Common myeloid progenitor, CD34-positive (primary cell): ENCODE results near the gene COMMD2.

Experiments
- CTCF ChIA-PET: fragments of 350-600 bp; sonication (Branson Sonifier 250); formaldehyde crosslinking; loops from one replicate; lab custom pipeline; 2021; ENCODE audit warnings: antibody characterized with exemption; lab: Charles Lee
- POLR2A ChIA-PET: fragments of 350-600 bp; sonication (Branson Sonifier 250); formaldehyde crosslinking; loops from one replicate; lab custom pipeline; 2021; ENCODE audit warnings: antibody characterized with exemption; lab: Charles Lee
- DNase-seq, 3 donors: peaks; one replicate each; pipeline versions ENCODE4 v3.0.0 to v3.0.0-alpha.2; 2013
- H3K27ac ChIP-seq, 2 experiments: 1 replicate in 1 of 2; 2 replicates in 1 of 2; pipeline ENCODE4 v1.7.0; 2013; ENCODE audit warnings: inconsistent platforms in 2 of 2, low read length in 2 of 2, mild to moderate bottlenecking in 2 of 2, low read depth in 1 of 2, moderate library complexity in 1 of 2; ENCODE audit not compliant: severe bottlenecking in 2 of 2, insufficient read depth in 1 of 2, poor library complexity in 1 of 2
- H3K27me3 ChIP-seq, 5 experiments: replicated peaks in 2 of 5; 1 replicate in 3 of 5; 2 replicates in 2 of 5; pipeline versions ENCODE4 v1.6.1 to v1.7.0; 2013; ENCODE audit warnings: low read length in 4 of 5, mild to moderate bottlenecking in 2 of 5, moderate library complexity in 2 of 5, inconsistent platforms in 1 of 5; ENCODE audit not compliant: insufficient read depth in 5 of 5, control insufficient read depth in 4 of 5
- H3K36me3 ChIP-seq, 4 experiments: 1 replicate in 2 of 4; 2 replicates in 2 of 4; pipeline versions ENCODE4 v1.6.1 to v1.7.0; 2013; ENCODE audit warnings: low read length in 3 of 4, control low read depth in 1 of 4, mild to moderate bottlenecking in 1 of 4; ENCODE audit not compliant: control insufficient read depth in 4 of 4, insufficient read depth in 4 of 4
- H3K4me1 ChIP-seq, 4 experiments: 1 replicate in 3 of 4; 2 replicates in 1 of 4; pipeline versions ENCODE4 v1.6.1 to v1.7.1; 2013; ENCODE audit warnings: low read length in 3 of 4, mild to moderate bottlenecking in 3 of 4, control low read depth in 1 of 4, inconsistent platforms in 1 of 4, moderate library complexity in 1 of 4; ENCODE audit not compliant: control insufficient read depth in 4 of 4, insufficient read depth in 4 of 4; ENCODE audit errors: control extremely low read depth in 1 of 4
- H3K4me3 ChIP-seq, 7 experiments: 1 replicate in 4 of 7; 2 replicates in 3 of 7; pipeline versions ENCODE4 v1.5.1 to v1.7.0; 2013; ENCODE audit warnings: mild to moderate bottlenecking in 7 of 7, low read length in 6 of 7, moderate library complexity in 6 of 7, inconsistent platforms in 2 of 7, low read depth in 2 of 7, control low read depth in 1 of 7; ENCODE audit not compliant: insufficient read depth in 4 of 7, control insufficient read depth in 1 of 7; ENCODE audit errors: extremely low read depth in 1 of 7
- H3K9me3 ChIP-seq, 5 experiments: 1 replicate in 4 of 5; 2 replicates in 1 of 5; pipeline versions ENCODE4 v1.6.1 to v1.7.1; 2013; ENCODE audit warnings: low read length in 4 of 5, mild to moderate bottlenecking in 2 of 5, inconsistent platforms in 1 of 5, low read depth in 1 of 5, moderate library complexity in 1 of 5; ENCODE audit not compliant: control insufficient read depth in 4 of 5, insufficient read depth in 2 of 5; ENCODE audit errors: control extremely low read depth in 1 of 5
- WGBS: methylation state at CpG from one replicate; pipeline ENCODE4 v1.1.5; 2013; ENCODE audit not compliant: insufficient coverage; 5-methylcytosine and 5-hydroxymethylcytosine counted together

Gene COMMD2

GRCh38 chr3:149732234-149732633, 20.1 kb downstream of the COMMD2 start:
- no peak for DNase-seq
- Histone ChIP-seq H3K4me3 (no peak overlapping the region), H3K27ac (no peak overlapping the region), H3K4me1 (peaks cover 9 to 16% (median 13%) of the 10 kb centered on the region in 4 experiments), H3K9me3 (no peaks in the 10 kb centered on the region), H3K27me3 (no peaks in the 10 kb centered on the region), H3K36me3 (no peaks in the 10 kb centered on the region)
- ChIA-PET POLR2A (no interaction called here), CTCF (interaction anchor here (1.1 to 1.8 kb wide), 2 partner anchors 8 to 15 kb away, joined by 4 to 5 read pairs; no protein-coding TSS in a partner anchor)
- 100% methylated on average over 3 of the region's 3 CpGs for WGBS

DNA sequence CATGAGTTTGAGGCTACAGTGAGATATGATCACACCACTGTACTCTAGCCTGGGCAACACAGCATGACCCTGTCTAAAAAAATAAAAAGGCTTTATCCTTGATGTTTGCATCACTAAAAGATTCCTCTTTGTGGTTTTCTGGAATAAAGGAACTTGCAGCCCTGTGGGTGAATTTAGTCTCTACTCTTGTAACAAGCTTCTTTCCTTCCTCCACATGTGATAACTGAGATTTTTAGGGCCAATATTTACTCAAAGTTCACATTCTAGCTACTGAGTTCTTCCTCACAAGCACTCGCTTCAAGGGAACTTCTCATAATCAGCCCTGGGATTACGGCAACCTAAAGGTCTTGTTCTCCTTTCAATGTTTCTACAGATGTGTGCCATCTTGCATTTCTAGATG, 24.6 kb downstream of the COMMD2 start:
- ChIA-PET CTCF (interaction anchor here (2.8 kb wide), 1 partner anchor 11 kb away, joined by 10 read pairs; no protein-coding TSS in a partner anchor), POLR2A (no interaction called here)
- Histone ChIP-seq H3K9me3 (no peaks in the 10 kb centered on the region), H3K4me3 (no peak overlapping the region), H3K27ac (no peak overlapping the region), H3K4me1 (no peaks in the 10 kb centered on the region), H3K27me3 (no peaks in the 10 kb centered on the region), H3K36me3 (no peaks in the 10 kb centered on the region)
- 100% methylated on average over 1 of the region's 2 CpGs for WGBS
- no peak for DNase-seq

DNA sequence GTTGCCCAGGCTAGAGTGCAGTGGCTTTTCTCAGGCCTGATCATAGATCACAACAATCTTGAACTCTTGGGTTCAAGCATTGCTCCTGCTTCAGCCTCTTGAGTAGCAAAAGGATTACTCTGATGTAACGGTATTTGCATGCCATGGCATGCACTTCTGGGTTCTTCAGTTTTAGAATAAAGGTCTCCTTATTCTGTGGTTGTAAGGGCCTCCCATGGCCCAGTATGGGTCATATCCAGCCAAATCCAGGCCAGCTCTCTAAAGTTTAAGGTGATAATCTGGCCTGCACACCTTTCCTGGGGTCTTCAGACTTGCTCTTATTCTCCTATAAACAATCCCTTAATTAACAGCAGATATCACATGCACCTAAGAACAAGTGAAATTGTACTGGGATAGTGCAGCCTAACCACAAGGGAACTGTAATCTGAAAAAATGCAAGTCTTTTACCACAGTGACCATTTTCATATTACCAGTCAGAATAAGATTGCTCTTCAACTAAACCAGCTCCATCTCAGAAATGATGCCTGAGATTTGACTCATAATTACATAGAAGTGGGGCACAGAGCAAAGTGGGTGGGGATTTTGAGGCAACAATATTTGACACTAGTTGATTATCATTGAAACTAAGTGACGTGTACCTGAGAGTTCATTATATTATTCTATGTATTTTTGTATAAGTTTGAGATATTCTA, 25.4 kb downstream of the COMMD2 start:
- no peaks in the 10 kb centered on the region for H3K27me3 ChIP-seq
- no CpG with 5 or more reads among the region's 2 CpGs for WGBS
- H3K27ac ChIP-seq: no peak overlapping the region
- no peaks in the 10 kb centered on the region for H3K4me1 ChIP-seq
- H3K9me3 ChIP-seq: peaks cover 0 to 1% (median 0%) of the 10 kb centered on the region in 5 experiments
- ChIA-PET POLR2A (no interaction called here), CTCF (interaction anchor here (0.7 to 2.8 kb wide), 2 partner anchors 10 to 185 kb away, joined by 3 to 10 read pairs; no protein-coding TSS in a partner anchor)
- H3K4me3 ChIP-seq: no peak overlapping the region
- no peak for DNase-seq
- no peaks in the 10 kb centered on the region for H3K36me3 ChIP-seq

DNA sequence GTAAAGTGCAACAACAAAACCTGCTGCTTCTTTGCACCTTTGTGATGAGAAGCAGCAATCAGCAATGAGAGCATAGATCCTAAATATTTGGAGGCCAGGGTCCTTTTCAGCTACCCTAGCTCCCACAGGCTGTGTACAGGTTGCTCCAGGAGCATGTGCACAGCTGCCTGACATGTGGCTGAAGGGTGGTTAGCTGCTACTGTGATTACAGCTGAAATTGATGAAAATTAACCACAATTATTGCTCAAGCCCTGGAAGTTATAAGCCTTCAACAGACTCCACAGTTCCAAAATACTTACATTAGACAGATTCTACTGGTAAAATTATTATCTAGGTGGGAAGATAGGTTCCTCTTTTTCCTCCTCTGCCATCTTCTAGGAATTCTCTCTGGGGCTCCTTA, 28.5 kb downstream of the COMMD2 start:
- DNase-seq: no peak
- Histone ChIP-seq H3K27me3 (no peaks in the 10 kb centered on the region), H3K9me3 (peaks cover 0 to 11% (median 1%) of the 10 kb centered on the region in 5 experiments), H3K4me3 (no peak overlapping the region), H3K4me1 (no peaks in the 10 kb centered on the region), H3K27ac (no peak overlapping the region), H3K36me3 (no peaks in the 10 kb centered on the region)
- CTCF ChIA-PET: interaction anchor here (0.7 to 2.5 kb wide), 2 partner anchors 9 to 193 kb away, joined by 4 to 8 read pairs; no protein-coding TSS in a partner anchor
- POLR2A ChIA-PET: no interaction called here

DNA sequence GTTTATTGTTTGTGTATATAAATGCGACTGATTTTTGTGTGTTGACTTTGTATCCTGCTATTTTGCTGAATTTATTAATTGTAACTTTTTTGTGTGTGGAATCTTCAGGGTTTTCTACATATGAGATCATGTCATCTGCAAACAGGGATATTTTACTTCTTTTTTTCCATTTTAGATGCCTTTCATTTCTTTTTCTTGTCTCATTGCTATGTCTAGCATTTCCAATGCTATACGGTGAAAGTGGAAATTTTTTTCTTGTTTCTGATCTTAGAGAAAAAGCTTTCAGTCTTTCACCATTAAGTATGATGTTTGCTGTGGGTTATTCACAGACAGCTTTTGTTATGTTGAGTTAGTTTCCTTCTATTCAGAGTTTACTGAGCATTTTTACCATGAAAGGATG, 31.4 kb downstream of the COMMD2 start:
- WGBS: no CpG with 5 or more reads among the region's 2 CpGs
- Histone ChIP-seq H3K4me1 (no peaks in the 10 kb centered on the region), H3K27ac (no peak overlapping the region), H3K36me3 (no peaks in the 10 kb centered on the region), H3K27me3 (no peaks in the 10 kb centered on the region), H3K4me3 (no peak overlapping the region), H3K9me3 (peaks cover 0 to 11% (median 1%) of the 10 kb centered on the region in 5 experiments)
- ChIA-PET CTCF (interaction anchor here (1.7 kb wide), 1 partner anchor 50 kb away, joined by 6 read pairs; no protein-coding TSS in a partner anchor), POLR2A (no interaction called here)
- no peak for DNase-seq

DNA sequence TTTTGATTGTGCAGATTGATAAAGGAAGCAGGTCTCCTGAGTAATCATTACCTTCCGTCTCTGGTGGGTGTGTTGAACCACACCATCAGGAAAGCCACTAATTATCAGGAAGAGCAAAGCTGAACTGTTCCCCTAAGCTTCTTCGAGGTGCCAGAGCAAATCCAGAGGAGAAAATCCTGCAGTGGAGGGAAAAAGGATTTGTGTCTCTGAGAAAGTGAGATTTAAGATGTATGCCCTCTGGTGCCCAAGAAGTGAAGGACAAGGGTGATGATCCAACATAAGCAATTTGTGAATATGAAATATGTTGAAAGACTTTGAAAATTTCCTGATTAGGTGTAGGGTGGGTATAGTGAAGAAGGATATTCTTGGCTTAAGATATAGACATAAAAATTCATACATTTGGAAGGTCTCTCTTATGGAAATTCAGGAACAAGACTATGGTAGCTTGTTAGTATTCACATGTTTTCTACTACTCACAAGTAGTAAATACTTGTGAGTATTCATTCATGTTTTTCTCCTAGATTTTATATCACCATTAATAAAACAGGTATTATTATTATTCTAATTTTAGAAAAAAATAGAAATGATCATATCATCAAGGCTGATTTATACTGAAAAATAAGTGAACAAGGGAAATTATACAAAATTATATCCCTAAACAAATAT, 34.8 kb downstream of the COMMD2 start:
- H3K36me3 ChIP-seq: no peaks in the 10 kb centered on the region
- H3K27ac ChIP-seq: no peak overlapping the region
- CTCF ChIA-PET: interaction anchor here (0.6 to 3.1 kb wide), 17 partner anchors 9 to 224 kb away, joined by 3 to 17 read pairs (median 5); no protein-coding TSS in a partner anchor
- 0% methylated on average over 1 of the region's 2 CpGs for WGBS
- H3K9me3 ChIP-seq: peaks cover 0 to 10% (median 1%) of the 10 kb centered on the region in 5 experiments
- no peaks in the 10 kb centered on the region for H3K4me1 ChIP-seq
- peak; percentile 61 to 78 (median 72) for DNase-seq
- H3K27me3 ChIP-seq: no peaks in the 10 kb centered on the region
- H3K4me3 ChIP-seq: no peak overlapping the region
- POLR2A ChIA-PET: interaction anchor here (0.6 kb wide), 1 partner anchor 226 kb away, joined by 5 read pairs; no protein-coding TSS in a partner anchor
